Measurements from ENCODE around the gene CENPS. TPM values are rescaled to one million over a fixed set of nuclear protein-coding genes. Genes with fewer than 3 reads are reported as not detected.

CENPS gene
- total and polyA plus RNA-seq, 9 of the 15 experiments (the other 6 are each of a cell fraction or from before 2014, with no cell fraction given), result 10.2 to 36.0 (median 26.0) TPM

- TF ChIP-seq ZNF407 (IDR thresholded peaks at IDR 0.05; ENCODE audit: low read depth) (no peak), E2F6 (IDR thresholded peaks at IDR 0.05; ENCODE audit: borderline replicate concordance in 1 of 2, extremely low read depth in 1 of 2, insufficient read depth in 1 of 2, insufficient read length in 1 of 2, low read depth in 1 of 2, low read length in 1 of 2, poor library complexity in 1 of 2, severe bottlenecking in 1 of 2) (peak; percentile 52 to 80), VEZF1 (CRISPR knock-in tag; IDR thresholded peaks at IDR 0.05) (no peak), SP1 (CRISPR knock-in tag; IDR thresholded peaks at IDR 0.05) (no peak), CTBP1 (IDR thresholded peaks at IDR 0.05; ENCODE audit: borderline replicate concordance) (0 out of 2 replicates have a peak, but pooled peaks have one; percentile 13), HDAC3 (IDR thresholded peaks at IDR 0.05; ENCODE audit: borderline replicate concordance, partially characterized antibody) (no peak), POLR2G (IDR thresholded peaks at IDR 0.05; ENCODE audit: low read depth, low read length) (no peak), NELFE (IDR thresholded peaks at IDR 0.05; ENCODE audit: insufficient read depth, insufficient read length) (no peak), ZSCAN32 (CRISPR knock-in tag; IDR thresholded peaks at IDR 0.05) (no peak), ZNF780A (CRISPR knock-in tag; IDR thresholded peaks at IDR 0.05) (no peak), ZNF740 (CRISPR knock-in tag; IDR thresholded peaks at IDR 0.05) (no peak), ZNF740 (tag; IDR thresholded peaks at IDR 0.05) (no peak), FOXJ2 (tag; IDR thresholded peaks at IDR 0.05) (no peak), BRCA1 (IDR thresholded peaks at IDR 0.05) (no peak), BRCA1 (CRISPR knock-in tag; IDR thresholded peaks at IDR 0.05) (no peak)
Measured at GRCh38 chr1:10459184-10459583, 29.0 kb downstream of the CENPS start (continued).

Measured in K562 (cell line).